Measurements from ENCODE around the gene BMP8B.

BMP8B gene

GRCh38 chr1:39745016-39745670, 43.5 kb downstream of the BMP8B start:
- H3K4me3 ChIP-seq (ENCODE audit: low read depth, low read length) = no peak overlapping the region
- TF ChIP-seq, protein P1, sequence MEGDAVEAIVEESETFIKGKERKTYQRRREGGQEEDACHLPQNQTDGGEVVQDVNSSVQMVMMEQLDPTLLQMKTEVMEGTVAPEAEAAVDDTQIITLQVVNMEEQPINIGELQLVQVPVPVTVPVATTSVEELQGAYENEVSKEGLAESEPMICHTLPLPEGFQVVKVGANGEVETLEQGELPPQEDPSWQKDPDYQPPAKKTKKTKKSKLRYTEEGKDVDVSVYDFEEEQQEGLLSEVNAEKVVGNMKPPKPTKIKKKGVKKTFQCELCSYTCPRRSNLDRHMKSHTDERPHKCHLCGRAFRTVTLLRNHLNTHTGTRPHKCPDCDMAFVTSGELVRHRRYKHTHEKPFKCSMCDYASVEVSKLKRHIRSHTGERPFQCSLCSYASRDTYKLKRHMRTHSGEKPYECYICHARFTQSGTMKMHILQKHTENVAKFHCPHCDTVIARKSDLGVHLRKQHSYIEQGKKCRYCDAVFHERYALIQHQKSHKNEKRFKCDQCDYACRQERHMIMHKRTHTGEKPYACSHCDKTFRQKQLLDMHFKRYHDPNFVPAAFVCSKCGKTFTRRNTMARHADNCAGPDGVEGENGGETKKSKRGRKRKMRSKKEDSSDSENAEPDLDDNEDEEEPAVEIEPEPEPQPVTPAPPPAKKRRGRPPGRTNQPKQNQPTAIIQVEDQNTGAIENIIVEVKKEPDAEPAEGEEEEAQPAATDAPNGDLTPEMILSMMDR (IDR thresholded peaks at IDR 0.05; ENCODE audit: insufficient read depth, low read depth, low read length, missing control alignments) = no peak
- no peak for DNase-seq (ENCODE audit: low read depth)

GRCh38 chr1:39738622-39739366, 49.9 kb downstream of the BMP8B start, which contains the start of gene PPIE:
Gene PPIE, plus strand, starts transcription at chr1:39738882. Its CDS starts 19 bp downstream, at chr1:39738901.
- TF ChIP-seq, protein P1 (IDR thresholded peaks at IDR 0.05; ENCODE audit: insufficient read depth, low read depth, low read length, missing control alignments) = no peak
- DNase-seq (ENCODE audit: low read depth) = peak; percentile 98
- peak within 1 kb of the TSS; percentile 68 for H3K4me3 ChIP-seq (ENCODE audit: low read depth, low read length)

DNA sequence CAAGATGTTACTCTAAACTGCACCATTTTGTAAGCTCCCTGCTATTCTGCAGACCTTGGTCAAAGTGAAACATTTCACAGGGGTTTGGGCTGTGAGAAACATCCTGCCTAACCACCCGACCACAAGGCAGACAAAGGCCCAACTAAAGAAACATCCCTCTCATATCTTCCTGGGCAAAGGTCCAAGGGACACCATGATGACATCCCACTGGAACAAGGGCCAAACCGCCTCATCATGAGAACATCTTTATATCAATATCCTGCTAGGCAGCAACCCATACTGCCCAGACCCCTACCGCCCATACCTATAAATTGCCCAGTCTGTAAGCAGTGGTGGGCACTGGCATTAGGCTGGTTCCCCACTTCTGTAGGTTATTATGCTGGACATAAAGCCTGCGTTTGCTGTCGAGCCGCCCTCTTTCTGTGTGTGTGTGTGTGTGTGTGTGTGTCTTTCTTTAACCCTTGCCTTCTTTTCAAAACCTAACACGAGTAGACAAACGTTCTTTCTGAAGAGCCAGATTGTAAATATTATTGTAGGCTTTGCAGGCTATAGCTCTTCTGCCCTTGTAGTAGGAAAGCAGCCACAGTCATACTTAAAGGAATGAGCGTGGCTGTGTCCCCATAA, 51.0 kb downstream of the BMP8B start:
- TF ChIP-seq, protein P1 (IDR thresholded peaks at IDR 0.05; ENCODE audit: insufficient read depth, low read depth, low read length, missing control alignments) = no peak
- peak; percentile 51 for DNase-seq (ENCODE audit: low read depth)
- no peak overlapping the region for H3K4me3 ChIP-seq (ENCODE audit: low read depth, low read length)

DNA sequence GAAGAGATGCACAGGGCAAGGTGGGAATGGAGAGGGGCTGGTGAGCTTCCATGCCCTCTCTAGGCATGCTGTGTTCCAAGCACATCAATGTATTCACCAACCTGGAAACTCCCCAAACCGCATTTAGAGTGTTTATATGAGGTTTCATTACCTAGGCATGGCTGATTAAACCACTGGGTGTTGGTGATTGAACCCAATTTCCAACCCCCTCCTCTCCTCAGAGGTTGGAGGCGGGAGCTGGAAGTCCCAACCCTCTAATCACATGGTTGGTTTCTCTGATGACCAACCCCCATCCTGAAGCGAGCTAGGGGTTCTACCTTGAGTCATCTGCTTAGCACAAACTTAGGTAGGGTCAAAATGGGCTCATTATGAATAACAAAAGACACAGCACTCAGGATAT, 52.9 kb downstream of the BMP8B start:
- TF ChIP-seq, protein P1 (IDR thresholded peaks at IDR 0.05; ENCODE audit: insufficient read depth, low read depth, low read length, missing control alignments) = no peak
- peak; percentile 10 for DNase-seq (ENCODE audit: low read depth)
- no peak overlapping the region for H3K4me3 ChIP-seq (ENCODE audit: low read depth, low read length)

DNA sequence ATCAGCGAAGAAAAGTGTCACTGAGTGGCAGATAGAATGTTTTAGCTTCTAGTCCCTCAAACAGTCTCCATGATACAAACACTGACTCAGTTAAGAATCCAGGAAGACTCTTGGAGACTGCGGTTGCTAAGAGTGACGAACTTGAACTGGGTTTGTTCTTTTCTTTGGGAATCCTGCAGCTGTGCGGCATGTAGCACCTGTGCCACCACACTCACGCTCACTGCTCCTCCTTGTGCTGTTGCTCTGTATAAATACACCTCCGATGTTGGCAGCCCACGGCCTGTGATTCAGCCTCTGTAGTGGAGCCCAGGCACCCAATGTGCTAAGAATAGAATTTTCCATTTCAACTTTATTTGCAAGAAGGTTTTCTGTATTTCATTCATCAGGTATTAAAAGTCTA, 55.5 kb downstream of the BMP8B start:
- DNase-seq (ENCODE audit: low read depth) = no peak
- TF ChIP-seq, protein P1 (IDR thresholded peaks at IDR 0.05; ENCODE audit: insufficient read depth, low read depth, low read length, missing control alignments) = no peak
- no peak overlapping the region for H3K4me3 ChIP-seq (ENCODE audit: low read depth, low read length)

DNA sequence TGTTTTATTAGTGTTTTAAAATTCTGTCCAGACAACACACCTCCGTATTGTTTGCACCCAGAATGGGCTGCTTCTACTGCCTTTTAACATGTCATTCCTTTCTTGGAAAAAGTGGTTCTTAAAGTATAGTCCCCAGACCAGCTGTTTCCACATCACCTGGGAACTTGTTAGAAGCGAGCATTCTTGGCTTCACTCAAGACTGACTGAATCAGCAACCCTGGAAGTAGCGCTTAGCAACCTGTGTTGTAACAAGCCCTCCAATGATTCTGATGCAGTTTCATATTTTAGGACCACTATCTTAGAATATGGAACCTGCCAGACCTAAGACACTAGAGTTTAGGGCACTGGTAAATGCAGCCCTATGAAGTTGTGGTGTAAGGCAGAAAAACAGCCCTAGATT, 55.9 kb downstream of the BMP8B start:
- no peak overlapping the region for H3K4me3 ChIP-seq (ENCODE audit: low read depth, low read length)
- no peak for DNase-seq (ENCODE audit: low read depth)
- TF ChIP-seq, protein P1 (IDR thresholded peaks at IDR 0.05; ENCODE audit: insufficient read depth, low read depth, low read length, missing control alignments) = no peak

Data from GM12865 (cell line).